HepG2 (cell line): ENCODE measurements around the gene OTP. TPM values are rescaled to one million over a fixed set of nuclear protein-coding genes. Genes with fewer than 3 reads are reported as not detected.

Source experiments
- ATAC-seq: fragments of 200-7000 bp; cut with Tn5 transposase; 3 replicates; pipeline ENCODE4 v1.9.1; 2020; ENCODE audit warnings: mild to moderate bottlenecking, moderate library complexity
- BruUV-seq: library from RNA; stranded (reverse); fragments of 400-500 nt; replicated peaks from 2 replicates; lab custom pipeline; 2021; lab: Mats Ljungman, UMichigan
- CTCF ChIA-PET: fragments of 300-600 bp; formaldehyde crosslinking; extraction: SDS; loops from one replicate; lab custom pipeline; 2021; ENCODE audit warnings: low total read pairs, inconsistent platforms, low intra/inter-chr PET ratio; lab: Yijun Ruan, JAX
- POLR2A ChIA-PET: fragments of 350-600 bp; sonication (Branson Sonifier 250); formaldehyde crosslinking; loops from one replicate; lab custom pipeline; 2020; ENCODE audit warnings: antibody characterized with exemption, inconsistent platforms; lab: Yijun Ruan, JAX
- DNase-seq: peaks from one replicate; pipeline ENCODE4 v3.0.0-alpha.2; 2015; ENCODE audit warnings: low spot score
- FAIRE-seq: peaks from 3 replicates; lab custom pipeline; 2011; peaks lifted over from hg19 to GRCh38; lab: Jason Lieb, UNC
- H2AFZ ChIP-seq: one replicate; pipeline ENCODE4 v1.6.1; 2011; ENCODE audit warnings: low read length, inconsistent platforms
- H3K27ac ChIP-seq: fragments of 300-600 bp; 3 replicates; pipeline ENCODE4 v1.8.0; 2011; ENCODE audit warnings: mixed run types, mild to moderate bottlenecking, mixed read lengths, low read length, inconsistent platforms; ENCODE audit not compliant: insufficient read depth; ENCODE audit errors: extremely low read length
- H3K27me3 ChIP-seq, 2 experiments: fragments of 200-600 bp in 1 of 2; 2 replicates in 1 of 2; 3 replicates in 1 of 2; pipeline versions ENCODE4 v1.6.0 to v1.8.0; 2011; ENCODE audit warnings: low read length in 2 of 2, mild to moderate bottlenecking in 2 of 2, moderate library complexity in 2 of 2, inconsistent platforms in 1 of 2; ENCODE audit not compliant: insufficient read depth in 2 of 2, control insufficient read depth in 1 of 2
- H3K36me3 ChIP-seq, 2 experiments: fragments of 200-600 bp in 1 of 2; replicated peaks in 1 of 2; 2 replicates in 1 of 2; 3 replicates in 1 of 2; pipeline versions ENCODE4 v1.5.1 to v1.8.0; 2011; ENCODE audit warnings: low read length in 2 of 2, inconsistent platforms in 1 of 2; ENCODE audit not compliant: insufficient read depth in 2 of 2, control insufficient read depth in 1 of 2
- H3K4me1 ChIP-seq: 2 replicates; pipeline ENCODE4 v1.5.1; 2012; ENCODE audit warnings: low read length, inconsistent platforms; ENCODE audit not compliant: insufficient read depth
- H3K4me2 ChIP-seq: 2 replicates; pipeline ENCODE4 v1.6.0; 2011; ENCODE audit warnings: low read depth, low read length, inconsistent platforms
- H3K4me3 ChIP-seq, 3 experiments: fragments of 200-600 bp in 1 of 3; sonication (generic), shearing (Covaris generic) in 1 of 3; replicated peaks in 1 of 3; 2 replicates each; pipeline ENCODE4 v1.5.1; 2011 to 2016; ENCODE audit warnings: low read length in 3 of 3, inconsistent platforms in 2 of 3, low read depth in 2 of 3, mild to moderate bottlenecking in 2 of 3, control low read depth in 1 of 3, mixed read lengths in 1 of 3; ENCODE audit not compliant: insufficient read depth in 1 of 3
- H3K79me2 ChIP-seq: one replicate; pipeline ENCODE4 v1.6.1; 2011; ENCODE audit warnings: low read length, inconsistent platforms; ENCODE audit not compliant: insufficient read depth
- H3K9ac ChIP-seq: 2 replicates; pipeline ENCODE4 v1.6.0; 2011; ENCODE audit warnings: mild to moderate bottlenecking, low read depth, low read length, inconsistent platforms; ENCODE audit not compliant: insufficient read depth
- H3K9me3 ChIP-seq: 2 replicates; pipeline ENCODE4 v1.5.1; 2012; ENCODE audit warnings: mild to moderate bottlenecking, low read length
- H4K20me1 ChIP-seq: 2 replicates; pipeline ENCODE4 v1.6.0; 2011; ENCODE audit warnings: inconsistent platforms, mild to moderate bottlenecking, low read length, moderate library complexity; ENCODE audit not compliant: insufficient read depth
- CSRNP2 ChIP-seq: sonication (generic); formaldehyde crosslinking; conservative IDR thresholded peaks from 2 replicates; pipeline ENCODE4 v1.8.0; 2022; ENCODE audit warnings: low read depth, missing genetic modification reagents
- EHMT2 ChIP-seq: fragments of 200-600 bp; sonication (generic); IDR thresholded peaks from 2 replicates; pipeline ENCODE4 v1.7.0; 2017; ENCODE audit warnings: antibody characterized with exemption, low read depth, low read length, borderline replicate concordance
- GZF1 ChIP-seq: sonication (generic); formaldehyde crosslinking; IDR thresholded peaks from 2 replicates; pipeline ENCODE4 v1.5.1; 2020; ENCODE audit warnings: mild to moderate bottlenecking, missing genetic modification reagents
- KDM1A ChIP-seq: IDR thresholded peaks from 2 replicates; pipeline ENCODE4 v1.6.1; 2016; ENCODE audit warnings: missing compliant biosample characterization
- LBX2 ChIP-seq: sonication (generic); formaldehyde crosslinking; IDR thresholded peaks from 2 replicates; pipeline ENCODE4 v1.5.0; 2020; ENCODE audit warnings: missing genetic modification reagents, mild to moderate bottlenecking, borderline replicate concordance
- PHF21A ChIP-seq: sonication (generic); formaldehyde crosslinking; IDR thresholded peaks from 2 replicates; pipeline ENCODE4 v1.5.0; 2020; ENCODE audit warnings: mild to moderate bottlenecking, missing genetic modification reagents
- REPIN1 ChIP-seq: sonication (generic); formaldehyde crosslinking; IDR thresholded peaks from 2 replicates; pipeline ENCODE4 v1.8.0; 2022; ENCODE audit warnings: missing genetic modification reagents, low read depth, mild to moderate bottlenecking, borderline replicate concordance
- TOE1 ChIP-seq: sonication (generic); formaldehyde crosslinking; IDR thresholded peaks from 2 replicates; pipeline ENCODE4 v1.4.0; 2020; ENCODE audit warnings: mild to moderate bottlenecking, missing genetic modification reagents
- ZNF20 ChIP-seq: sonication (generic); formaldehyde crosslinking; IDR thresholded peaks from 2 replicates; pipeline ENCODE4 v1.4.0; 2020; ENCODE audit warnings: mild to moderate bottlenecking, moderate library complexity, missing genetic modification reagents
- ZNF441 ChIP-seq: sonication (generic); formaldehyde crosslinking; IDR thresholded peaks from 2 replicates; pipeline ENCODE4 v1.7.0; 2021; ENCODE audit warnings: missing genetic modification reagents, borderline replicate concordance
- ZNF781 ChIP-seq: sonication (generic); formaldehyde crosslinking; IDR thresholded peaks from 2 replicates; pipeline ENCODE4 v1.5.1; 2020; ENCODE audit warnings: borderline replicate concordance, mild to moderate bottlenecking, missing genetic modification reagents; ENCODE audit errors: not compliant biosample characterization
- ZNF792 ChIP-seq: IDR thresholded peaks from 2 replicates; pipeline ENCODE4 v1.6.1; 2016
- ZNF841 ChIP-seq: sonication (generic); formaldehyde crosslinking; IDR thresholded peaks from 2 replicates; pipeline ENCODE4 v1.8.1; 2023; ENCODE audit warnings: missing genetic modification reagents, borderline replicate concordance
- WGBS: methylation state at CpG from one replicate; pipeline ENCODE4 v1.1.6; 2017; ENCODE audit warnings: low lambda C conversion rate; 5-methylcytosine and 5-hydroxymethylcytosine counted together
- in situ Hi-C: cut with HindIII; loops from 2 replicates; pipeline ENCODE4 v1.10.0; 2017; ENCODE audit warnings: low pct_unique_long_range_greater_than_20kb; ENCODE audit not compliant: extremely low pct_ligation_motif_present
- intact Hi-C: fragments of 100-400 bp; cut with micrococcal nuclease; formaldehyde crosslinking; loops from one replicate; pipeline ENCODE4 v1.10.0; 2022; ENCODE audit not compliant: unreplicated experiment
- polyA plus RNA-seq, 8 experiments: library from polyadenylated mRNA; depleted of rRNA in 3 of 8; stranded (reverse) in 7 of 8; unstranded in 1 of 8; fragments of >200 nt; fragmentation: Illumina TruSeq in 4 of 8; extraction: Trizol in 4 of 8; gene quantifications; 2 replicates each; pipeline versions ENCODE4 v1.2.1 to v1.2.3, GENCODE V29; 2011 to 2016; ENCODE audit warnings: low read depth in 4 of 8, missing spikeins in 1 of 8, mixed read lengths in 1 of 8; ENCODE audit not compliant: insufficient read depth in 1 of 8
- total RNA-seq, 5 experiments: library from RNA; depleted of rRNA; stranded (reverse); fragments of >200 nt; fragmentation: Illumina TruSeq; extraction: Trizol; gene quantifications; 2 replicates each; pipeline ENCODE4 v1.2.3, GENCODE V29; 2016; ENCODE audit warnings: low read depth in 1 of 5

Gene OTP
- total and polyA plus RNA-seq, 2 of the 13 experiments (the other 11 are each of a cell fraction or from before 2014, with no cell fraction given): not detected

- FAIRE-seq (no peak), DNase-seq (no peak), ATAC-seq (no peak)
- intact Hi-C loops: no loop called here
- Histone ChIP-seq H3K27me3 (peaks cover 3 to 71% of the 10 kb centered on the region in 2 experiments), H3K4me1 (no peaks in the 10 kb centered on the region), H3K9me3 (no peaks in the 10 kb centered on the region), H3K4me3 (no peak overlapping the region), H3K79me2 (no peaks in the 10 kb centered on the region), H4K20me1 (0 out of 2 replicates have a peak, but pooled peaks cover 3% of the 10 kb centered on the region), H2AFZ (no peak overlapping the region), H3K36me3 (no peaks in the 10 kb centered on the region), H3K9ac (no peak overlapping the region), H3K4me2 (no peak overlapping the region), H3K27ac (no peak overlapping the region)
- BruUV-seq: no TSS peak
- in situ Hi-C loops: loop anchor here (5.0 kb wide), 1 partner anchor 65 kb away; no protein-coding TSS in a partner anchor
- no peak for TF ChIP-seq PHF21A (CRISPR knock-in tag)
- no peak for TF ChIP-seq TOE1
- no peak for TF ChIP-seq ZNF20 (CRISPR knock-in tag)
- no peak for TF ChIP-seq KDM1A (CRISPR knock-in tag)
- TF ChIP-seq EHMT2: no peak
- TF ChIP-seq ZNF792: no peak
- CTCF ChIA-PET: no interaction called here
- WGBS: 9% methylated on average over 20 of the region's 43 CpGs
- POLR2A ChIA-PET: no interaction called here
Measured at GRCh38 chr5:77637170-77637997, 1.1 kb downstream of the OTP start.

GRCh38 chr5:77636641-77637169 is 1.8 kb downstream of the OTP start:
- H2AFZ ChIP-seq: no peak overlapping the region
- H3K9ac ChIP-seq: no peak overlapping the region
- H3K79me2 ChIP-seq: no peaks in the 10 kb centered on the region
- FAIRE-seq: no peak
- H3K4me1 ChIP-seq: no peaks in the 10 kb centered on the region
- no peaks in the 10 kb centered on the region for H3K9me3 ChIP-seq
- no peak for DNase-seq
- POLR2A ChIA-PET: no interaction called here
- no peak for ATAC-seq
- no peak overlapping the region for H3K27ac ChIP-seq
- H4K20me1 ChIP-seq: 0 out of 2 replicates have a peak, but pooled peaks cover 3% of the 10 kb centered on the region
- 76% methylated on average over 15 of the region's 34 CpGs for WGBS
- CTCF ChIA-PET: no interaction called here
- H3K4me2 ChIP-seq: no peak overlapping the region
- no TSS peak for BruUV-seq
- in situ Hi-C loops (loop anchor here (5.0 kb wide), 1 partner anchor 64 kb away; no protein-coding TSS in a partner anchor), intact Hi-C loops (no loop called here)
- H3K27me3 ChIP-seq: peaks cover 3 to 72% of the 10 kb centered on the region in 2 experiments
- H3K4me3 ChIP-seq: no peak overlapping the region
- H3K36me3 ChIP-seq: no peaks in the 10 kb centered on the region
- TF ChIP-seq ZNF441 (CRISPR knock-in tag): no peak
- no peak for TF ChIP-seq ZNF781 (CRISPR knock-in tag)
- TF ChIP-seq REPIN1 (CRISPR knock-in tag): no peak
- TF ChIP-seq CSRNP2 (CRISPR knock-in tag): no peak
- TF ChIP-seq LBX2 (CRISPR knock-in tag): no peak
- TF ChIP-seq GZF1 (CRISPR knock-in tag): no peak
- TF ChIP-seq ZNF841 (CRISPR knock-in tag): no peak
